HepG2 (cell line): Measurements from ENCODE around the gene ARVCF. TPM values are rescaled to one million over a fixed set of nuclear protein-coding genes. Genes with fewer than 3 reads are reported as not detected.

Experiments used
- AGO2 ChIP-seq: fragments of 200-400 bp; formaldehyde crosslinking; optimal IDR thresholded peaks from 2 replicates; pipeline ENCODE3; 2017; ENCODE audit warnings: mild to moderate bottlenecking, low read depth, low read length, moderate library complexity
- ARID2 ChIP-seq: sonication (generic); formaldehyde crosslinking; IDR thresholded peaks from 2 replicates; pipeline ENCODE4 v1.8.1; 2022; ENCODE audit warnings: mild to moderate bottlenecking, missing genetic modification reagents, borderline replicate concordance
- GLI4 ChIP-seq: sonication (generic); formaldehyde crosslinking; IDR thresholded peaks from 2 replicates; pipeline ENCODE4 v1.5.1; 2020; ENCODE audit warnings: missing genetic modification reagents, mild to moderate bottlenecking, moderate library complexity, borderline replicate concordance
- HCFC1 ChIP-seq: fragments of 150-350 bp; IDR thresholded peaks from 2 replicates; pipeline ENCODE4 v1.6.1; 2014; ENCODE audit warnings: low read depth, low read length
- ISX ChIP-seq: sonication (generic); formaldehyde crosslinking; conservative IDR thresholded peaks from 2 replicates; pipeline ENCODE4 v1.5.0; 2020; ENCODE audit warnings: missing genetic modification reagents
- KLF16 ChIP-seq, 2 experiments: sonication (generic) in 1 of 2; formaldehyde crosslinking in 1 of 2; IDR thresholded peaks; 2 replicates each; pipeline versions ENCODE4 v1.6.1 to v1.8.0; 2016 to 2023; ENCODE audit warnings: missing genetic modification reagents in 2 of 2, missing compliant biosample characterization in 1 of 2
- MED1 ChIP-seq: sonication (generic); formaldehyde crosslinking; IDR thresholded peaks from 2 replicates; pipeline ENCODE4 v1.4.0; 2020; ENCODE audit warnings: missing genetic modification reagents
- ZBTB38 ChIP-seq: sonication (generic); formaldehyde crosslinking; IDR thresholded peaks from 2 replicates; pipeline ENCODE4 v1.5.1; 2020; ENCODE audit warnings: mild to moderate bottlenecking, missing genetic modification reagents
- ZNF441 ChIP-seq: sonication (generic); formaldehyde crosslinking; IDR thresholded peaks from 2 replicates; pipeline ENCODE4 v1.7.0; 2021; ENCODE audit warnings: missing genetic modification reagents, borderline replicate concordance
- ZNF484 ChIP-seq: sonication (generic); formaldehyde crosslinking; IDR thresholded peaks from 2 replicates; pipeline ENCODE4 v1.5.1; 2020; ENCODE audit warnings: mild to moderate bottlenecking, low read depth, missing genetic modification reagents, borderline replicate concordance
- ZNF614 ChIP-seq: IDR thresholded peaks from 2 replicates; pipeline ENCODE4 v1.6.1; 2018; ENCODE audit warnings: missing biosample characterization, missing genetic modification reagents, inconsistent platforms, borderline replicate concordance
- ZSCAN20 ChIP-seq: sonication (generic); formaldehyde crosslinking; IDR thresholded peaks from 2 replicates; pipeline ENCODE4 v1.4.0; 2020; ENCODE audit warnings: missing genetic modification reagents, mild to moderate bottlenecking, borderline replicate concordance
- polyA plus RNA-seq, 8 experiments: library from polyadenylated mRNA; depleted of rRNA in 3 of 8; stranded (reverse) in 7 of 8; unstranded in 1 of 8; fragments of >200 nt; fragmentation: Illumina TruSeq in 4 of 8; extraction: Trizol in 4 of 8; gene quantifications; 2 replicates each; pipeline versions ENCODE4 v1.2.1 to v1.2.3, GENCODE V29; 2011 to 2016; ENCODE audit warnings: low read depth in 4 of 8, missing spikeins in 1 of 8, mixed read lengths in 1 of 8; ENCODE audit not compliant: insufficient read depth in 1 of 8
- total RNA-seq, 5 experiments: library from RNA; depleted of rRNA; stranded (reverse); fragments of >200 nt; fragmentation: Illumina TruSeq; extraction: Trizol; gene quantifications; 2 replicates each; pipeline ENCODE4 v1.2.3, GENCODE V29; 2016; ENCODE audit warnings: low read depth in 1 of 5
- TF ChIP-seq, protein P1 (sequence below): sonication (generic); formaldehyde crosslinking; IDR thresholded peaks from 2 replicates; pipeline ENCODE4 v1.5.1; 2020; ENCODE audit warnings: mild to moderate bottlenecking, missing genetic modification reagents, moderate library complexity
- TF ChIP-seq, protein P2 (sequence below): sonication (generic); formaldehyde crosslinking; IDR thresholded peaks from 2 replicates; pipeline ENCODE4 v1.8.0; 2022; ENCODE audit warnings: mild to moderate bottlenecking, missing genetic modification reagents; ENCODE audit not compliant: insufficient replicate concordance
- TF ChIP-seq, protein P3 (sequence below), 2 experiments: sonication (generic) in 1 of 2; formaldehyde crosslinking in 1 of 2; IDR thresholded peaks; 2 replicates each; pipeline versions ENCODE4 v1.5.1 to v1.6.1; 2011 to 2020; ENCODE audit warnings: borderline replicate concordance in 1 of 2, low read depth in 1 of 2, low read length in 1 of 2, mild to moderate bottlenecking in 1 of 2, missing genetic modification reagents in 1 of 2, moderate library complexity in 1 of 2
- TF ChIP-seq, protein P4 (sequence below): sonication (generic); formaldehyde crosslinking; IDR thresholded peaks from 2 replicates; pipeline ENCODE4 v1.5.0; 2020; ENCODE audit warnings: mild to moderate bottlenecking, missing genetic modification reagents
- TF ChIP-seq, protein P5 (sequence below): sonication (generic); formaldehyde crosslinking; IDR thresholded peaks from 2 replicates; pipeline ENCODE4 v1.4.0; 2020; ENCODE audit warnings: missing genetic modification reagents, mild to moderate bottlenecking, borderline replicate concordance

The ARVCF gene
- total and polyA plus RNA-seq, 2 of the 13 experiments (the other 11 are each of a cell fraction or from before 2014, with no cell fraction given): 16.4 to 17.7 TPM

DNA sequence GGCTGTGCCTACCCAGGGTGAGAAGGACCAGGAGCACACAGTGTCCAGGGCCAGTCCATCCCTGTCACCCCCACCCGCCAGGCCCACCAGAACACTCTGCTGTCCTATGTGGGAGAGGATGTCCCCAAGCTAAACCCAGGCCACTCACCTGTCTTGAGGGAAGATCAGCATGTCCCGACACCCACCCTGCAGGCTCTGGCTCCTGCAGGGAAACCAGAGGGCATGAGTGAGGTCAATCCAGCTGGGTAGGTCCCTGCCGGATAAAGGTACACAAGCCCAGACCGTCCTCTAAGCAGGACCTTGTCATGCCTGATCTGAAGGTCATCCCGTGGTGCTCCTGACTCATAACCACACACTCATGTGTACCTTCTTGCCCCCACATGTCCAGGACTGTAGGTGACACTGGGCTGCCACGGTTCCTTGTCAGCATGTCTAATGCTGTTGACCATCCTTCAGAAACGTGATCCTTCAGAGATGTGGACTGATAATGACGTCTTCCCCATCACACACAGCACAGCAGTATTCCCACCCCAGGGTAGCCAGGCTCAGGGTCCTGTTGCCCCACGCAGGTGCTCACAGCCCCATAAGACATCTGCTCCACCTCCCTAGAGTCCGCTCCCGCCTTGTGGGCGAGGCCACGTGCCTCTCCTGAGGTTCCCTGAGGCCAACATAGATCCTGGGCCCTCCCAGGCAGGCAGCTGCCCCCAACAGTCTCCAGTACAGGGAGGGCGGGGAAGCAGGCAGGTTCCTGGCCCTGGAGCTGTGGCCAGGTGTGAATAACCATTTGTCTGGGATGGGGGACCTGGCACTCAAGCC lies 6.1 kb downstream of the ARVCF start (continued):
- TF ChIP-seq ARID2 (CRISPR knock-in tag) (no peak), MED1 (CRISPR knock-in tag) (peak; percentile 64), AGO2 (no peak), ZSCAN20 (no peak), ZNF614 (CRISPR knock-in tag) (0 out of 2 replicates have a peak, but pooled peaks have one; percentile 58), HCFC1 (no peak), ZNF441 (CRISPR knock-in tag) (no peak), GLI4 (CRISPR knock-in tag) (no peak), KLF16 (CRISPR knock-in tag; IDR thresholded peaks at IDR 0.05) (0 out of 4 replicates have a peak, but pooled peaks of 1 of the 2 experiments have one; percentile 40), ISX (CRISPR knock-in tag) (no peak), ZNF484 (CRISPR knock-in tag) (no peak), ZBTB38 (CRISPR knock-in tag) (peak; percentile 61)
- TF ChIP-seq, protein P1, sequence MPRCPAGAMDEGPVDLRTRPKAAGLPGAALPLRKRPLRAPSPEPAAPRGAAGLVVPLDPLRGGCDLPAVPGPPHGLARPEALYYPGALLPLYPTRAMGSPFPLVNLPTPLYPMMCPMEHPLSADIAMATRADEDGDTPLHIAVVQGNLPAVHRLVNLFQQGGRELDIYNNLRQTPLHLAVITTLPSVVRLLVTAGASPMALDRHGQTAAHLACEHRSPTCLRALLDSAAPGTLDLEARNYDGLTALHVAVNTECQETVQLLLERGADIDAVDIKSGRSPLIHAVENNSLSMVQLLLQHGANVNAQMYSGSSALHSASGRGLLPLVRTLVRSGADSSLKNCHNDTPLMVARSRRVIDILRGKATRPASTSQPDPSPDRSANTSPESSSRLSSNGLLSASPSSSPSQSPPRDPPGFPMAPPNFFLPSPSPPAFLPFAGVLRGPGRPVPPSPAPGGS (CRISPR knock-in tag): 0 out of 2 replicates have a peak, but pooled peaks have one; percentile 27
- TF ChIP-seq, protein P2, sequence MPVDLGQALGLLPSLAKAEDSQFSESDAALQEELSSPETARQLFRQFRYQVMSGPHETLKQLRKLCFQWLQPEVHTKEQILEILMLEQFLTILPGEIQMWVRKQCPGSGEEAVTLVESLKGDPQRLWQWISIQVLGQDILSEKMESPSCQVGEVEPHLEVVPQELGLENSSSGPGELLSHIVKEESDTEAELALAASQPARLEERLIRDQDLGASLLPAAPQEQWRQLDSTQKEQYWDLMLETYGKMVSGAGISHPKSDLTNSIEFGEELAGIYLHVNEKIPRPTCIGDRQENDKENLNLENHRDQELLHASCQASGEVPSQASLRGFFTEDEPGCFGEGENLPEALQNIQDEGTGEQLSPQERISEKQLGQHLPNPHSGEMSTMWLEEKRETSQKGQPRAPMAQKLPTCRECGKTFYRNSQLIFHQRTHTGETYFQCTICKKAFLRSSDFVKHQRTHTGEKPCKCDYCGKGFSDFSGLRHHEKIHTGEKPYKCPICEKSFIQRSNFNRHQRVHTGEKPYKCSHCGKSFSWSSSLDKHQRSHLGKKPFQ (CRISPR knock-in tag): peak; percentile 54
- TF ChIP-seq, protein P3, sequence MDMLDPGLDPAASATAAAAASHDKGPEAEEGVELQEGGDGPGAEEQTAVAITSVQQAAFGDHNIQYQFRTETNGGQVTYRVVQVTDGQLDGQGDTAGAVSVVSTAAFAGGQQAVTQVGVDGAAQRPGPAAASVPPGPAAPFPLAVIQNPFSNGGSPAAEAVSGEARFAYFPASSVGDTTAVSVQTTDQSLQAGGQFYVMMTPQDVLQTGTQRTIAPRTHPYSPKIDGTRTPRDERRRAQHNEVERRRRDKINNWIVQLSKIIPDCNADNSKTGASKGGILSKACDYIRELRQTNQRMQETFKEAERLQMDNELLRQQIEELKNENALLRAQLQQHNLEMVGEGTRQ (IDR thresholded peaks at IDR 0.05; ENCODE audit: low read depth, low read length): no peak
- TF ChIP-seq, protein P3 (CRISPR knock-in tag; IDR thresholded peaks at IDR 0.05; ENCODE audit: borderline replicate concordance): no peak
- TF ChIP-seq, protein P4, sequence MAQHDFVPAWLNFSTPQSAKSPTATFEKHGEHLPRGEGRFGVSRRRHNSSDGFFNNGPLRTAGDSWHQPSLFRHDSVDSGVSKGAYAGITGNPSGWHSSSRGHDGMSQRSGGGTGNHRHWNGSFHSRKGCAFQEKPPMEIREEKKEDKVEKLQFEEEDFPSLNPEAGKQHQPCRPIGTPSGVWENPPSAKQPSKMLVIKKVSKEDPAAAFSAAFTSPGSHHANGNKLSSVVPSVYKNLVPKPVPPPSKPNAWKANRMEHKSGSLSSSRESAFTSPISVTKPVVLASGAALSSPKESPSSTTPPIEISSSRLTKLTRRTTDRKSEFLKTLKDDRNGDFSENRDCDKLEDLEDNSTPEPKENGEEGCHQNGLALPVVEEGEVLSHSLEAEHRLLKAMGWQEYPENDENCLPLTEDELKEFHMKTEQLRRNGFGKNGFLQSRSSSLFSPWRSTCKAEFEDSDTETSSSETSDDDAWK (CRISPR knock-in tag): no peak
- TF ChIP-seq, protein P5, sequence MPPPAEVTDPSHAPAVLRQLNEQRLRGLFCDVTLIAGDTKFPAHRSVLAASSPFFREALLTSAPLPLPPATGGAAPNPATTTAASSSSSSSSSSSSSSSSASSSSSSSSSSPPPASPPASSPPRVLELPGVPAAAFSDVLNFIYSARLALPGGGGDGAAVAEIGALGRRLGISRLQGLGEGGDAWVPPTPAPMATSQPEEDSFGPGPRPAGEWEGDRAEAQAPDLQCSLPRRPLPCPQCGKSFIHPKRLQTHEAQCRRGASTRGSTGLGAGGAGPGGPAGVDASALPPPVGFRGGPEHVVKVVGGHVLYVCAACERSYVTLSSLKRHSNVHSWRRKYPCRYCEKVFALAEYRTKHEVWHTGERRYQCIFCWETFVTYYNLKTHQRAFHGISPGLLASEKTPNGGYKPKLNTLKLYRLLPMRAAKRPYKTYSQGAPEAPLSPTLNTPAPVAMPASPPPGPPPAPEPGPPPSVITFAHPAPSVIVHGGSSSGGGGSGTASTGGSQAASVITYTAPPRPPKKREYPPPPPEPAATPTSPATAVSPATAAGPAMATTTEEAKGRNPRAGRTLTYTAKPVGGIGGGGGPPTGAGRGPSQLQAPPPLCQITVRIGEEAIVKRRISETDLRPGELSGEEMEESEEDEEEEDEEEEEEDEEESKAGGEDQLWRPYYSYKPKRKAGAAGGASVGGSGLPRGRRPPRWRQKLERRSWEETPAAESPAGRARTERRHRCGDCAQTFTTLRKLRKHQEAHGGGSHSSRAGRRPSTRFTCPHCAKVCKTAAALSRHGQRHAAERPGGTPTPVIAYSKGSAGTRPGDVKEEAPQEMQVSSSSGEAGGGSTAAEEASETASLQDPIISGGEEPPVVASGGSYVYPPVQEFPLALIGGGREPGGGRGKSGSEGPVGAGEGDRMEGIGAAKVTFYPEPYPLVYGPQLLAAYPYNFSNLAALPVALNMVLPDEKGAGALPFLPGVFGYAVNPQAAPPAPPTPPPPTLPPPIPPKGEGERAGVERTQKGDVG (CRISPR knock-in tag): no peak
